Vagina (tissue), 2 donors: ENCODE data around the gene GPR108. TPM values are rescaled to one million over a fixed set of nuclear protein-coding genes. Genes with fewer than 3 reads are reported as not detected.
"Not testable (repeated sequence)": the region's sequence is repeated elsewhere in the genome, so short reads cannot be mapped to it uniquely, and the experiment has no call there.

Source experiments
- DNase-seq, 2 donors: peaks; one replicate each; pipeline ENCODE4 v3.0.0-alpha.2; 2017; ENCODE audit errors: extremely low spot score in 2 of 2
- H3K27ac ChIP-seq: fragments of 200-600 bp; sonication (generic); one replicate; pipeline ENCODE4 v1.5.1; 2019
- H3K27me3 ChIP-seq: fragments of 200-600 bp; sonication (generic); one replicate; pipeline ENCODE4 v1.5.1; 2019
- H3K36me3 ChIP-seq, 2 donors: fragments of 200-600 bp; sonication (generic); one replicate each; pipeline ENCODE4 v1.5.1; 2017 to 2019
- H3K4me1 ChIP-seq: fragments of 200-600 bp; sonication (generic); one replicate; pipeline ENCODE4 v1.5.1; 2019
- H3K4me3 ChIP-seq, 2 donors: fragments of 200-600 bp; sonication (generic); 1 replicate in 1 of 2; 2 replicates in 1 of 2; pipeline ENCODE4 v1.5.1; 2016 to 2019
- H3K9me3 ChIP-seq: fragments of 200-600 bp; sonication (generic); one replicate; pipeline ENCODE4 v1.5.1; 2019
- POLR2A ChIP-seq, 2 donors: fragments of 450-650 bp; IDR thresholded peaks; one replicate each; pipeline ENCODE4 v1.6.1; 2017; ENCODE audit warnings: antibody characterized with exemption in 2 of 2, mild to moderate bottlenecking in 2 of 2, moderate library complexity in 2 of 2
- POLR2AphosphoS5 ChIP-seq, 2 donors: sonication (generic); formaldehyde crosslinking; IDR thresholded peaks; one replicate each; pipeline ENCODE4 v1.9.0; 2017; ENCODE audit warnings: antibody characterized with exemption in 2 of 2, mild to moderate bottlenecking in 2 of 2, low read depth in 1 of 2; ENCODE audit not compliant: insufficient read depth in 1 of 2
- intact Hi-C: fragments of 100-400 bp; cut with DNase I; formaldehyde crosslinking; loops from one replicate; pipeline ENCODE4 v1.15.1; 2023
- total RNA-seq: library from RNA; depleted of rRNA; stranded (reverse); fragments of >200 nt; gene quantifications from one replicate; pipeline ENCODE4 v1.2.3, GENCODE V29; 2016
- TF ChIP-seq, protein P1 (sequence below), 3 experiments: fragments of 450-650 bp in 2 of 3; fragments of 200-600 bp in 1 of 3; sonication (generic) in 1 of 3; IDR thresholded peaks; one replicate each; pipeline ENCODE4 v1.5.1; 2017 to 2019; ENCODE audit warnings: antibody characterized with exemption in 3 of 3, mild to moderate bottlenecking in 2 of 3, moderate library complexity in 2 of 3

The GPR108 gene
- total RNA-seq, 1 donor from 2014 or later, result 62.9 TPM

DNA sequence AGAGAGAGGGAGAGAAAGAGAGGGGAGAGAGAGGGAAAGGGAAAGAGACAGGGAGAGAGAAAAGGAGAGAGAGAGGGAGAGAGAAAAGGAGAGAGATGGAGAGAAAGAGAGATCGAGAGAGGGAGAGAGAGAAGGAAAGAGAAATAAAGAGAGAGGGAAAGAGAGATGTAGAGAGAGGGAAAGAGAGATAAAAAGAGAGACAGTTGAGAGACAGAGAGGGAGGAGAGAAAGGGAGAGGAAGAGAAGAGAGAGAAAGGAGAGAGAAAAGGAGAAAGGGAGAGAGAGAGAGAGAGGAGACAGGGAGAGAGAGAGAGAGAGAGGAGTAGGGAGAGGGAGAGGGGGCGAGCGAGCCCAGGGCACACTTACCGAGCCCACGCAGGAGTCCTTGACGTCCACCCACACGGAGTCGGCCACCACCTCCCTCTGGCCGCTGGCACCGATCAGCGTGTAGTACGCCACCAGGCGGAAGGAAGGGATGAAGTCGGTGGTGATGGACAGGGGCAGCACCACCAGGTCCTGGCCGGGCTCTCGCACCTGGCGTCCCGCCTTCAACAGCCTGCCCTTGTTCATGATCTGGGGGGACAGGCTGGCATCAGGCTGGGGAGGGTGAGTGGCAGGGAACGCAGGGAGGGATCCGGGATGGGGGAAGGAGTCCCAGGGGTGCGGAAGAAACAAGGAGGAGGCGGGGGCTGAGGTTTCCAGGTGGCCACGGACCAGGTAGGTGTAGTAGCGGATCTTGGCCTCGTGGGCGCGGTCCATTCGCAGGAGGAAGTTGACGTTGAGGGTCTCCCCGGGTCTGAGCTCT is 26.9 kb downstream of the GPR108 start:
- no peak for DNase-seq
- TF ChIP-seq POLR2AphosphoS5 (IDR thresholded peaks at IDR 0.05; ENCODE audit: insufficient read depth in 1 of 2, low read depth in 1 of 2) (no peak), POLR2A (IDR thresholded peaks at IDR 0.05) (no peak)
- TF ChIP-seq, protein P1, sequence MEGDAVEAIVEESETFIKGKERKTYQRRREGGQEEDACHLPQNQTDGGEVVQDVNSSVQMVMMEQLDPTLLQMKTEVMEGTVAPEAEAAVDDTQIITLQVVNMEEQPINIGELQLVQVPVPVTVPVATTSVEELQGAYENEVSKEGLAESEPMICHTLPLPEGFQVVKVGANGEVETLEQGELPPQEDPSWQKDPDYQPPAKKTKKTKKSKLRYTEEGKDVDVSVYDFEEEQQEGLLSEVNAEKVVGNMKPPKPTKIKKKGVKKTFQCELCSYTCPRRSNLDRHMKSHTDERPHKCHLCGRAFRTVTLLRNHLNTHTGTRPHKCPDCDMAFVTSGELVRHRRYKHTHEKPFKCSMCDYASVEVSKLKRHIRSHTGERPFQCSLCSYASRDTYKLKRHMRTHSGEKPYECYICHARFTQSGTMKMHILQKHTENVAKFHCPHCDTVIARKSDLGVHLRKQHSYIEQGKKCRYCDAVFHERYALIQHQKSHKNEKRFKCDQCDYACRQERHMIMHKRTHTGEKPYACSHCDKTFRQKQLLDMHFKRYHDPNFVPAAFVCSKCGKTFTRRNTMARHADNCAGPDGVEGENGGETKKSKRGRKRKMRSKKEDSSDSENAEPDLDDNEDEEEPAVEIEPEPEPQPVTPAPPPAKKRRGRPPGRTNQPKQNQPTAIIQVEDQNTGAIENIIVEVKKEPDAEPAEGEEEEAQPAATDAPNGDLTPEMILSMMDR (IDR thresholded peaks at IDR 0.05), result no peak
- Histone ChIP-seq H3K4me1 (no peaks in the 10 kb centered on the region), H3K9me3 (no peaks in the 10 kb centered on the region), H3K36me3 (no peaks in the 10 kb centered on the region), H3K27ac (no peak overlapping the region), H3K27me3 (no peaks in the 10 kb centered on the region), H3K4me3 (no peak overlapping the region)
- intact Hi-C loops, result no loop called here

DNA sequence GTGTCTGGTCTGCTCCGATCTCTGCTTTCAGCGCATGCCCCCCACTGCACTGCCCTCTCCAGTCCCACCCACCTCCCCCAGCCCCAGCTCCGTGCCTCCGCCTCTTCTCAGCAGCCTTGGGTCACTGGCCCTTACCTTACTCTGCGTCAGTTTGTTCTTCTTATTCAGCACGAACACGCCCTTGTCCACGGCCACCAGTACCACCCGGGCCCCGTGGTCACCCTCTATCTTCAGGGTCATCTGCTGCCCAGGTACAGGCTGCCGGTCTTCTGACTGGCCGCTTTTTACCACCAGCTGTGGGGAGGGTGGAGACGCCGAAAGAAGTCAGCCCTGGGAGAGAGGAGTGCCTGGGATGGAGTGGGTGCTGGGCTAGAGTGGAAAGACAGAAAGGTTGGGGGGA is 27.8 kb downstream of the GPR108 start:
- Histone ChIP-seq H3K27ac (no peak overlapping the region), H3K9me3 (no peaks in the 10 kb centered on the region), H3K27me3 (no peaks in the 10 kb centered on the region), H3K36me3 (no peaks in the 10 kb centered on the region), H3K4me3 (no peak overlapping the region), H3K4me1 (no peaks in the 10 kb centered on the region)
- TF ChIP-seq POLR2AphosphoS5 (IDR thresholded peaks at IDR 0.05; ENCODE audit: insufficient read depth in 1 of 2, low read depth in 1 of 2) (no peak), POLR2A (IDR thresholded peaks at IDR 0.05) (no peak)
- TF ChIP-seq, protein P1 (IDR thresholded peaks at IDR 0.05), result no peak
- no peak for DNase-seq
- intact Hi-C loops, result no loop called here

DNA sequence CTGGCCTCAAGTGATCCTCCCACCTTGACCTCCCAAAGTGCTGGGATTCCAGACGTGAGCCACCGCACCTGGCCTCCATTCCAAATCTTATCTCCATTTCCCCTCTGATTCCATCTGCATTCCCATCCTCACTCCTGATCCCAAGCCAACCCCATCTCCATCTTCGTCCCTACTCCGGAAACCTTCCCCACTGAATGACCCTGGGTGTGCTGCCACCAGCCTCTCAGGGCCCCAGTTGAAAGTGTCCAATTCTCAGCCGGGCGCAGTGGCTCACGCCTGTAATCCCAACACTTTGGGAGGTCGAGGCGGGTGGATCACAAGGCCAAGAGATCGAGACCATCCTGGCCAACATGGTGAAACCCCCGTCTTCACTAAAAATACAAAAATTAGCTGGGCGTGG is 28.5 kb downstream of the GPR108 start:
- H3K9me3 ChIP-seq, H3K27ac ChIP-seq, H3K36me3 ChIP-seq, DNase-seq, H3K27me3 ChIP-seq, H3K4me3 ChIP-seq, H3K4me1 ChIP-seq, intact Hi-C loops: not testable (repeated sequence)

DNA sequence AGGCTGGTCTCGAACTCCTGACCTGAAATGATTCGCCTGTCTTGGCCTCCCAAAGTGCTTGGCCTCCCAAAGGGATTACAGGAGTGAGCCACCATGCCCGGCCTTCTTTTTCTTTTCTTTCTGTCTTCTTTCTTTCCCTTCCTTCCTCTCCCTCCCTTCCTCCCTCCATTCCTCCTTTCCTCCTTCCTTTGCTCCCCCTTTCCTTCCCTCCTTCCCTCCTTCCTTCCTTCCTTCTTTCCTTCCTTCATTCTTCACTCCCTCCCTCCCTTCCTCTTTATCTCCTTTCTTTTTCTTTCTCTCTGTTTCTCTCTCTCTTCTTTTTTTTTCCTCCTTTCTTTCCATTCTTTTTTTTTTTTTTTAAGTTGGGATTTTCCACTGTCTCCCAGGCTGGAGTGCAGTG is 29.0 kb downstream of the GPR108 start:
- H3K4me3 ChIP-seq, result no peak overlapping the region
- H3K4me1 ChIP-seq, result no peaks in the 10 kb centered on the region
- H3K27ac ChIP-seq, result no peak overlapping the region
- intact Hi-C loops, result no loop called here
- TF ChIP-seq POLR2AphosphoS5 (IDR thresholded peaks at IDR 0.05; ENCODE audit: insufficient read depth in 1 of 2, low read depth in 1 of 2) (no peak), POLR2A (IDR thresholded peaks at IDR 0.05) (no peak)
- TF ChIP-seq, protein P1 (IDR thresholded peaks at IDR 0.05), result no peak
- DNase-seq, result no peak
- no peaks in the 10 kb centered on the region for H3K9me3 ChIP-seq
- H3K27me3 ChIP-seq, result no peaks in the 10 kb centered on the region
- no peaks in the 10 kb centered on the region for H3K36me3 ChIP-seq

DNA sequence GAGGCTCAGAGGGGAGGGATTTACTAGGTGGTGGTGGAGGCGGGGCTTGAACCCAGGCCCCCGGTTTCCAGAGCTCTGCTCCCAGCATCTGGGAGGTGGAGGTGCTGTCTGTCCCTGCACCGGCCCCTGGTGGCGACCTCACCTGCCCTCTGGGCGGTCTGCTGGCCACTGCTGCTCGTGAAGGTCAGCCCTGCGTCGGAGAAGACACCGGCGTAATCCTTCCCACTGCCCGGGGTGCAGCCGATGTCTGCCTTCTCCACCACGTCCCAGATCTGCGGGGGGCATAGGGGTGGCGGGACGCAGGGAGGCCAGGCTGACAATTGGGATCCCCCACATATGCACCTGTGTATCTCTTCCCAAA is 29.7 kb downstream of the GPR108 start:
- H3K9me3 ChIP-seq, result no peaks in the 10 kb centered on the region
- no peaks in the 10 kb centered on the region for H3K36me3 ChIP-seq
- intact Hi-C loops, result no loop called here
- H3K27ac ChIP-seq, result no peak overlapping the region
- TF ChIP-seq POLR2AphosphoS5 (IDR thresholded peaks at IDR 0.05; ENCODE audit: insufficient read depth in 1 of 2, low read depth in 1 of 2) (no peak), POLR2A (IDR thresholded peaks at IDR 0.05) (no peak)
- TF ChIP-seq, protein P1 (IDR thresholded peaks at IDR 0.05), result no peak
- no peaks in the 10 kb centered on the region for H3K4me1 ChIP-seq
- H3K27me3 ChIP-seq, result no peaks in the 10 kb centered on the region
- no peak for DNase-seq
- H3K4me3 ChIP-seq, result no peak overlapping the region
